Upper lobe of left lung (tissue), 6 donors: ENCODE results near the gene TRAPPC5. TPM values are rescaled to one million over a fixed set of nuclear protein-coding genes. Genes with fewer than 3 reads are reported as not detected.

Experiments used
- ATAC-seq, 2 donors: fragments of 200-7000 bp; cut with Tn5 transposase; one replicate each; pipeline ENCODE4 v1.9.1; 2022; ENCODE audit warnings: mild to moderate bottlenecking in 2 of 2, moderate library complexity in 2 of 2; ENCODE audit not compliant: low FRiP score in 2 of 2
- DNase-seq, 2 donors: peaks; one replicate each; pipeline ENCODE4 v3.0.0-alpha.2; 2019 to 2020
- H3K27ac ChIP-seq, 4 donors: fragments of 200-600 bp; sonication (generic); one replicate each; pipeline ENCODE4 v1.5.1; 2016 to 2019
- H3K27me3 ChIP-seq, 4 donors: fragments of 200-600 bp; sonication (generic); one replicate each; pipeline ENCODE4 v1.5.1; 2017 to 2019
- H3K36me3 ChIP-seq, 4 donors: fragments of 200-600 bp; sonication (generic); one replicate each; pipeline ENCODE4 v1.5.1; 2016 to 2019
- H3K4me1 ChIP-seq, 4 donors: fragments of 200-600 bp; sonication (generic); one replicate each; pipeline ENCODE4 v1.5.1; 2018 to 2019
- H3K4me3 ChIP-seq, 4 donors: fragments of 200-600 bp; sonication (generic); one replicate each; pipeline ENCODE4 v1.5.1; 2017 to 2019; ENCODE audit warnings: mild to moderate bottlenecking in 2 of 4, moderate library complexity in 1 of 4
- H3K9me3 ChIP-seq, 4 donors: fragments of 200-600 bp; sonication (generic); one replicate each; pipeline ENCODE4 v1.5.1; 2018 to 2019
- CTCF ChIP-seq, 6 experiments: fragments of 450-650 bp in 4 of 6; fragments of 200-600 bp in 2 of 6; sonication (generic) in 2 of 6; IDR thresholded peaks; one replicate each; pipeline ENCODE4 v1.5.1; 2016 to 2019; ENCODE audit warnings: antibody characterized with exemption in 6 of 6
- EP300 ChIP-seq, 4 donors: sonication (generic); formaldehyde crosslinking; IDR thresholded peaks; one replicate each; pipeline ENCODE4 v1.5.1; 2017; ENCODE audit warnings: antibody characterized with exemption in 4 of 4, control low read depth in 2 of 4
- POLR2A ChIP-seq, 4 donors: fragments of 450-650 bp; IDR thresholded peaks; one replicate each; pipeline ENCODE4 v1.5.1; 2016 to 2017; ENCODE audit warnings: antibody characterized with exemption in 4 of 4, mild to moderate bottlenecking in 2 of 4
- POLR2AphosphoS5 ChIP-seq, 2 donors: sonication (generic); formaldehyde crosslinking; IDR thresholded peaks; one replicate each; pipeline ENCODE4 v1.5.1; 2017; ENCODE audit warnings: antibody characterized with exemption in 2 of 2
- WGBS, 2 donors: methylation state at CpG; one replicate each; pipeline ENCODE4 v1.1.5; 2017 to 2018; 5-methylcytosine and 5-hydroxymethylcytosine counted together
- total RNA-seq, 6 donors: library from RNA; depleted of rRNA in 4 of 6; stranded (reverse); fragments of >200 nt in 4 of 6; gene quantifications; one replicate each; pipeline versions ENCODE4 v1.1.0 to v1.2.1, GENCODE V29; 2016 to 2021
- donor health status: DM: no; HTN: no; CAD: no; lungs with moderate emphysema.
- donor health status: DM: no; HTN: yes; CAD: no; lungs with severe emphysema.

The TRAPPC5 gene
- total RNA-seq, 6 donors from 2014 or later = 33.9 to 105 (median 52.0) TPM

GRCh38 chr19:7678971-7679751, 1.5 kb upstream of the TRAPPC5 start:
- Histone ChIP-seq H3K27ac (peak overlapping the region; percentile 12 to 97 (median 53)), H3K9me3 (no peaks in the 10 kb centered on the region), H3K4me1 (peaks cover 12 to 42% (median 27%) of the 10 kb centered on the region in 4 donors), H3K36me3 (peaks cover 0 to 22% (median 15%) of the 10 kb centered on the region in 4 donors), H3K27me3 (no peaks in the 10 kb centered on the region), H3K4me3 (peak overlapping the region in 2 of 4 donors; percentile 26 to 44)
- WGBS, 2 donors = 48% methylated on average over 24 to 30 of the region's 30 CpGs
- ATAC-seq = no peak
- DNase-seq = peak; percentile 37 to 58
- TF ChIP-seq POLR2AphosphoS5 (IDR thresholded peaks at IDR 0.05) (no peak), CTCF (IDR thresholded peaks at IDR 0.05) (peak in 2 of 6 experiments; percentile 10 to 23)

GRCh38 chr19:7679771-7680605, 645 bp upstream of the TRAPPC5 start:
- WGBS, 2 donors = 61 to 68% methylated on average over 17 of the region's 22 CpGs
- H3K36me3 ChIP-seq = peaks cover 0 to 28% (median 19%) of the 10 kb centered on the region in 4 donors
- peak overlapping the region; percentile 72 to 98 (median 90) for H3K4me3 ChIP-seq
- ATAC-seq (no peak), DNase-seq (no peak)
- no peaks in the 10 kb centered on the region for H3K27me3 ChIP-seq
- TF ChIP-seq POLR2A (IDR thresholded peaks at IDR 0.05) = no peak
- TF ChIP-seq CTCF (IDR thresholded peaks at IDR 0.05) = no peak
- no peak for TF ChIP-seq POLR2AphosphoS5 (IDR thresholded peaks at IDR 0.05)
- no peak for TF ChIP-seq EP300 (IDR thresholded peaks at IDR 0.05)
- H3K4me1 ChIP-seq = peaks cover 12 to 39% (median 27%) of the 10 kb centered on the region in 4 donors
- peak overlapping the region; percentile 88 to 97 (median 90) for H3K27ac ChIP-seq
- no peaks in the 10 kb centered on the region for H3K9me3 ChIP-seq

- ATAC-seq (peak; percentile 73 to 78), DNase-seq (peak; percentile 79 to 92)
- H3K36me3 ChIP-seq = peaks cover 0 to 33% (median 21%) of the 10 kb centered on the region in 4 donors
- H3K27ac ChIP-seq = peak overlapping the region; percentile 88 to 97 (median 90)
- no peaks in the 10 kb centered on the region for H3K9me3 ChIP-seq
- H3K27me3 ChIP-seq = no peaks in the 10 kb centered on the region
- WGBS, 2 donors = 5 to 6% methylated on average over 34 to 37 of the region's 43 CpGs
- TF ChIP-seq POLR2AphosphoS5 (IDR thresholded peaks at IDR 0.05) = peak in 1 of 2 donors; percentile 23
- peak; percentile 42 to 79 (median 61) for TF ChIP-seq CTCF (IDR thresholded peaks at IDR 0.05)
- TF ChIP-seq POLR2A (IDR thresholded peaks at IDR 0.05) = no peak
- no peak for TF ChIP-seq EP300 (IDR thresholded peaks at IDR 0.05)
- H3K4me1 ChIP-seq = peaks cover 12 to 32% (median 24%) of the 10 kb centered on the region in 4 donors
- H3K4me3 ChIP-seq = peak overlapping the region; percentile 72 to 98 (median 90)
Observed at GRCh38 chr19:7681340-7682174, 924 bp downstream of the TRAPPC5 start.

- 90 to 91% methylated on average over 62 to 74 of the region's 74 CpGs for WGBS, 2 donors
- Histone ChIP-seq H3K4me3 (peak overlapping the region in 3 of 4 donors; percentile 72 to 98 (median 91)), H3K4me1 (peaks cover 12 to 31% (median 21%) of the 10 kb centered on the region in 4 donors), H3K9me3 (no peaks in the 10 kb centered on the region), H3K27ac (peak overlapping the region in 3 of 4 donors; percentile 88 to 97 (median 92)), H3K27me3 (no peaks in the 10 kb centered on the region), H3K36me3 (peaks cover 0 to 33% (median 21%) of the 10 kb centered on the region in 4 donors)
- ATAC-seq = no peak
- no peak for TF ChIP-seq EP300 (IDR thresholded peaks at IDR 0.05)
- TF ChIP-seq CTCF (IDR thresholded peaks at IDR 0.05) = peak in 1 of 6 experiments; percentile 49
- TF ChIP-seq POLR2A (IDR thresholded peaks at IDR 0.05) = no peak
- no peak for TF ChIP-seq POLR2AphosphoS5 (IDR thresholded peaks at IDR 0.05)
- DNase-seq = peak in 1 of 2 donors; percentile 88
Observed at GRCh38 chr19:7682175-7682855, 1.7 kb downstream of the TRAPPC5 start.
